Activated CD4-positive, alpha-beta T cell treated with anti-CD3 and anti-CD28 coated beads for 1 hour (primary cell): ENCODE measurements around the gene PROZ.
"Not testable (repeated sequence)": the region's sequence is repeated elsewhere in the genome, so short reads cannot be mapped to it uniquely, and the experiment has no call there.

Source experiments
- DNase-seq: peaks from one replicate; pipeline ENCODE4 v3.0.0-alpha.2; 2020

Gene PROZ, protein sequence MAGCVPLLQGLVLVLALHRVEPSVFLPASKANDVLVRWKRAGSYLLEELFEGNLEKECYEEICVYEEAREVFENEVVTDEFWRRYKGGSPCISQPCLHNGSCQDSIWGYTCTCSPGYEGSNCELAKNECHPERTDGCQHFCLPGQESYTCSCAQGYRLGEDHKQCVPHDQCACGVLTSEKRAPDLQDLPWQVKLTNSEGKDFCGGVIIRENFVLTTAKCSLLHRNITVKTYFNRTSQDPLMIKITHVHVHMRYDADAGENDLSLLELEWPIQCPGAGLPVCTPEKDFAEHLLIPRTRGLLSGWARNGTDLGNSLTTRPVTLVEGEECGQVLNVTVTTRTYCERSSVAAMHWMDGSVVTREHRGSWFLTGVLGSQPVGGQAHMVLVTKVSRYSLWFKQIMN

DNA sequence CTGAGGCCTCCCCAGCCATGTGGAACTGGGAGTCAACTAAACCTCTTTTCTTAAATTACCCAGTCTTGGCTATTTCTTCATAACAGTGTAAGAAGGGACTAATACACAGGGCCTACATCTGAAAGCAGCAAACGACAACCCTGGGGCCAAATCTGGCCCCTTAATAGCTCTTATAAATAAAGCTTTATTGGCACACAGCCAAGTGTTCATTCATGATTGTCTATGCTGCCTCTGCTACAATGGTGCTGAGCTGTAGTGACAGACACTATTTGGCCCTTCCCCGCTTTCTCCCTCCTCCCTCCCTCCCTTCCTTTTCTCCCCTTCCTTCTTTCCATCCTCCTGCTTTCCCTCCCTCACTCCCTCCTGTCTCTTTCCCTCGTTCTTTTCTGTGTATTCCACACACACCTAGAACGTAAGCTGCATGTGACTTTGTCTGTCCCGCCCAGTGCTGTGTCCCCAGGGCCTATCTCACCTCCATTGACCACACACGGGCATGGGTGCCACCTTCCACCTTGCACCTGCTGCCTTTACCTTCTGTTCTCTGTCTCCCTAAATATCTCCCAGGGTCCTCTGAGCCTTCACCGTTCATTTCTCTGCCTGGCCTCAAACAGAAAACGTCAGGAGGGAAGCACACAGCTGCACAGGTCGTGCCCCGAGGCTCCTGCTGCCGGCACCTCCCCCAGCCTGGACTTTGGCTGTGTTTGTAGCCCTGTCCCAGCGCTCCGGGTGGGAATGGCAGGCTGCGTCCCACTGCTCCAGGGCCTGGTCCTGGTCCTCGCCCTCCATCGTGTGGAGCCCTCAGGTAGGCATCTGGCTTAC is at the start of gene PROZ:
Gene PROZ, plus strand, starts transcription at position 720 of the 819 bp plus-strand sequence. Its CDS starts 13 bp downstream, at position 733.
- no peak for DNase-seq

DNA sequence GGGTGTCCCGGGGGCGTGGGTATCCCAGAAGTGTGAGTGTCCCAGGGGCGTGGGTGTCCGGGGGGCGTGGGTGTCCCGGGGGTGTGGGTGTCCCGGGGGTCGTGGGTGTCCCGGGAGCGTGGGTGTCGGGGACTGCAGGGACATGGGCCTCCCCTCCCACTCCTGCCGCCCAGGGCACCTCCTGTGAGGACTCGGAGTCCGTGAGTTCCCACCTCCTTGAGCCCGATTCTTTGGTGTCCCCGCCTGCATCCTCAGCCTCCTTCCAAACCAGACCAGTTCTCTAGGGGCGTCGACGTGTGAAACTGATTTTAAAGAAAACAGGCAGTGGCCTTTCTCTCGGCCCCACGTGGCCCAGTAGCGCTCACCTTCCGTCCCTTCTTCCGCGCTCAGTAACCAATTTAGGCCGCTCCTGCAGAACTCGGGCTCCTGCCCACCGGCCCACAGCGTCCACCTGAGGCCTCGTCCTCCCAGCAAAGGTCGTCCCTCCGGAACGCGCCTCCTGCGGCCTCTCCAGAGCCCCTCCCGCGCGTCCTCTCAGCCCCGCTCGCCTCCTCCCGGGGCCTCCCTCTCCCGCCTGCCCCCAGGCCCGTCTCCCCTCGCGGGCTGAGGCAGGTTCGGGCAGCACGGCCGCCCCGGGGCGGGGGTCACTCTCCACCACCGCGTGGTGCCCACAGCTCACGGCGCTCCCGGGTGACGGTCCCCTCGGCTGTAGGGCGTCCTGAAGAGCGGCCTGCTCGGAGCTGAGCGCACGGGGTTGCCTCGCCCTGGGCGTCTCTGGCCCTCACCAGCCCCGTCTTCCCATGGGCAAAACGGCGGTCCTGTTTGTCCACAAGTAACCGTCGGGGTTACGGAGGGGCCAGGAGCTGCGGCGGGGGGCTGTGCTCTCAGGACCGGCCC is 49.0 kb upstream of the PROZ start:
- DNase-seq, result no peak

DNA sequence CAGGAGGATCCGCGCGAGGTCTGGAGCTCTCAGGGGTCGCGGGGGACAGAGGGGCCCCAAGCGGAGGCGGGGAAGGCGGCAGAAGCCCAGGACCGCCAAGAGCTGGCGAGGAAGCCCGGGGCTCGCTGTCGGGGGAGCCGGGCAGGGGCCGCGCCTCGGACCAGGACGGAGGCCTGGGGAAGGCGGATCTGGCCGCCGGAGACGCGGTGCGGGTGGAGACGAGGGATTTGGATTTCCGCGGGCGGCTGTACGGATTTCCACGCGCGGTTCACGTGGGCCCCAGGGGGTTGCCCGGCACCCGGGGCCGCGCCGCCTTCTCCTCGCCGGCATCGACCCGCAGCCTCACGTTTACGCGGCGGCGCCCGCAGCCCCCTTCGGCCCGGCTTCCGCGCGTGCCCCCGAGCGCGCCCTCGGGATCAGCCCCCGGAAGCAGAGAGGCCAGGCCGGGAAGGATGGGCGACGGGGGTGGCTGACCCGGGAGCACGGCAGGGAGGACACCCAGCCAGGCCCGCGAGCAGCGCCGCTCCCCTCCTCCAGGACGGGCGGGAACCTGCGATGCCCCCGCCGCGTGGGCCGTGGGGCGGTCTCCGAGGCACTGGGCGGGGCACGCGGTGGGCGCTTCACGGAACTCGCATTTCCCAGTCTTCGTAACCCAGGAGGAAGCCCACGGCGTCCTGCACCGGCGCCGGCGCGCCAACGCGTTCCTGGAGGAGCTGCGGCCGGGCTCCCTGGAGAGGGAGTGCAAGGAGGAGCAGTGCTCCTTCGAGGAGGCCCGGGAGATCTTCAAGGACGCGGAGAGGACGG is 48.2 kb upstream of the PROZ start:
- no peak for DNase-seq

DNA sequence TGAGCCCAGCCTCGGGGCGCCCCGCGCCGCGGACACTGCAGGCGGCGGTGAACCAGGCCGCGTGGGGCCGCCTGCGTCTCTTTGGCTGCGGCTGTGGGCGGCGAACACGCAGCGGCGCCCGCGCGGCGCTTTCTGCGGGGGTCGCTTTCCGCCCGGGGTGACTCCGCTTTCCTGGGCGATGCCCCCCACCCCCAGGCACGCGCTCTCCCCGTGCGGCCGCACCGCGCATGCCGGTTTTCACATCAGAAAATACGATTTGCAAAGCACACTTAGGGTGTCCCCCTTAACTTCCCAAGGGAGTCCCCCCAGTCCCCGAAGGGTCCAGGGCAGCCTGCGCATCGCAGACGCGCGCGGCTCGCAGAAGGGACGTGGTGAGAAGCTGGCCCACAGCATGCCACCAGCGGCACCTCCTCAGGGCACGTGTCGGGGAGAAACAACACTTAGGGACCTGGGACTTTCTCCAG is 47.6 kb upstream of the PROZ start:
- no peak for DNase-seq

DNA sequence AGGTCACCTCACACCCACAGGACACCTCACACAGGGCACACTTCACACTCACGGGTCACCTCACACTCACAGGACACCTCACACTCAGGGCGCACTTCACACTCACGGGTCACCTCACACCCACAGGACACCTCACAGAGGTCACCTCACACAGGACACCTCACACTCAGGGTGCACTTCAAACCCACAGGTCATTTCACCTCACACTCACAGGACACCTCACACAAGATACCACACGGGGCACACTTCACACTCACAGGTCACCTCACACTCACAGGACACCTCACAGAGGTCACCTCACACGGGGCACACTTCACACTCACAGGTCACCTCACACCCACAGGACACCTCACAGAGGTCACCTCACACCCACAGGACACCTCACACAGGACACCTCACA is 46.6 kb upstream of the PROZ start:
- not testable (repeated sequence) for DNase-seq

DNA sequence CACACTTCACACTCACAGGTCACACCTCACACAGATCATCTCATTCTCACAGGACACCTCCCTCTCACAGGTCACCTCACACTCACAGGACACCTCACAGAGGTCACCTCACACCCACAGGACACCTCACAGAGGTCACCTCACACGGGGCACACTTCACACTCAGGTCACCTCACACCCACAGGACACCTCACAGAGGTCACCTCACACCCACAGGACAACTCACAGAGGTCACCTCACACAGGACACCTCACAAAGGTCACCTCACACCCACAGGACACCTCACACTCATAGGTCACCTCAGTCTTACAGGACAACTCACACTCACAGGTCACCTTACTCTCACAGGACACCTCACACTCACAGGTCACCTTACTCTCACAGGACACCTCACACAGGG is 46.0 kb upstream of the PROZ start:
- not testable (repeated sequence) for DNase-seq

DNA sequence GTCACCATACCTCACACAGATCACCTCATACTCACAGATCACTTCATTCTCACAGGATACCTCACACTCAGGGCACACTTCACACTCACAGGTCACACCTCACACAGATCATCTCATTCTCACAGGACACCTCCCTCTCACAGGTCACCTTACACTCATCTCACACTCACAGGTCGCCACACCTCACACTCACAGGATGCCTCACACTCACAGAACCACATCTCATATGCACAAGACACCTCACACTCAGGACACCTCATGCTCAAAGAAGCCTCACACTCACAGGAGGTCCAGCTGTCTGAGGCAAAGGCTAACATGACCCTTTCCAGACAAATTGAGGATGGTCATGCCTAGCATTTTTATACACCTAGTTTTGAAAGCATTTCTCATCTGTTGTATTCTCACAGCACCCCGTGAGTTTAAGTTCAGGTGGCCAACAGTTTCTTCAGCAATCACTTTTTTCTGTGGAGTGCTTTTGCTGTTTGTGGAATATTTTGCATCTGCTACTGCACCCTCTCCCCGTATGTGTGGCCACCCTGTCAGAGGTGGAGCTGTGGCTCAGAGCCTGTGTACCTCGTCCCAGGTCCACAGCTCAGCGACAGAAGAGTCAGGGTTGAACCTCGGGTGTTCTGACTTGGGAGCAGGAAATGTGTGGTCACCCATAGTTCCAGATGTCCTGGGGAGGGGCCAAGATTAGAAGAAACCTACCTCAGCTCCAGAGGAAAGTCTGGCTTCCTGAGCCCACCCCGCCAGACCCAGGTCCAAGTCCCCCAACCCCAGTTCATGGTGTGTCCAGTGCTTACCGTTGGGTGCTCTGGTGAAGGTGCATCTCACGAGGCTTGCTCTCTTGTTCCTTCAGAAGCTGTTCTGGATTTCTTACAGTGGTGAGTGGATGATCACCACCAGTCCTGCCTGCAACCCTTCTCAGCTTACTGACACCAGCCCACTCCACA is 45.3 kb upstream of the PROZ start:
- no peak for DNase-seq

DNA sequence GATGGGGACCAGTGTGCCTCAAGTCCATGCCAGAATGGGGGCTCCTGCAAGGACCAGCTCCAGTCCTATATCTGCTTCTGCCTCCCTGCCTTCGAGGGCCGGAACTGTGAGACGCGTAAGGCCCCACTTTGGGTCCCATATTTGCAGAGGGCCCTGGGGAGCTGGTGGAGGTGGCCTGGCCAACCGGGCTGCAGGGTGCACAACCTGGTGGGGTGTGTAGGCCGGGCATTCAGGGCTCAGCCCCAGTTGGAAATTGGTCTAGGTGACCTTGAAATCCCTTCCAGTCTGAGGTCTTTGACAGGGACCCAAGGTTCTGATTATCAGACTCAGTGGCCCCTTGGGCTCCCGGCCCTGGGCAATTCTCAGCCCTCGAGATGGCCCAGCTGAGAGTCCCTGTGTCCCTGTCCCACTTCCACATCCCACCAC is 44.6 kb upstream of the PROZ start:
- DNase-seq, result no peak

DNA sequence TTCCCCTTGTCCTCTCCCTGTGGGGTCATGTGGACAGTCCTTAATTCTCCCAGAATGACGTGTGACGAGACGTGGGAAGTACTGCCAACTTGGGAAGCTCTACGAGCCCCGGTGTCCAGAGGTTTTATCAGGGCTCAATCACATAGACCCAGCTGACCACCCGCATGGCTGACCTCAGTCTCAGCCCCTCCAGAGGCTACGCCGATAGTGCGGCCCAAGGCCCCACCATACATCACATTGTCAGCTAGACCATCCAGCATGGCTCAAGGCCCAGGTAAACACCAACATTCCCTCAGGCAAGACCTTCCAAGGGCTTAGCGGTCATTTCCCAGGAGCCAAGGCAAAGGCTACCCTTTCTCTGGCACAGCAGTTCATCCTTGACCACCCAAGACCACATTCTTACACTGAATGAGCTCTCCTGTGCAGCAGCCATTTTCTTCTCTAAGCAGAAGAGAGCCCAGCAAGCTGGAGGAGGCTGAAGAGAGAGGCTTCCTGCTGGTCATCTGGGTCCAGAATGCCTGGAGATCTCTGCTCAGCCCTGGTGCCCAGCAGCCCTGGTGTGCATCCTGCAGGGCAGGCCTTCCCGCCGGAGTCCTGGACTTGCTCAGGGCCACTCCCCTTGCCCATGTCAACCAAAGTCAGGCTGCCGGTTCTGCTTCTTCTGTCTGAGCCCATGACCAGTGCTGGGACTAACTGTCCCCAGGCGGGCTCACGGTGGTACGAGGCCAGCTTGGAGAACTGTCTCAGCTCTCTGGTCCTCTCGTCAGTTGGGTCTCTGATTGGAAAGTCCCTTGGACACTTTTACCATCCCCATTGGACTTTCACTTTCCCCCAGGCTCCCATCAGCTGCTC is 43.7 kb upstream of the PROZ start:
- DNase-seq, result no peak

DNA sequence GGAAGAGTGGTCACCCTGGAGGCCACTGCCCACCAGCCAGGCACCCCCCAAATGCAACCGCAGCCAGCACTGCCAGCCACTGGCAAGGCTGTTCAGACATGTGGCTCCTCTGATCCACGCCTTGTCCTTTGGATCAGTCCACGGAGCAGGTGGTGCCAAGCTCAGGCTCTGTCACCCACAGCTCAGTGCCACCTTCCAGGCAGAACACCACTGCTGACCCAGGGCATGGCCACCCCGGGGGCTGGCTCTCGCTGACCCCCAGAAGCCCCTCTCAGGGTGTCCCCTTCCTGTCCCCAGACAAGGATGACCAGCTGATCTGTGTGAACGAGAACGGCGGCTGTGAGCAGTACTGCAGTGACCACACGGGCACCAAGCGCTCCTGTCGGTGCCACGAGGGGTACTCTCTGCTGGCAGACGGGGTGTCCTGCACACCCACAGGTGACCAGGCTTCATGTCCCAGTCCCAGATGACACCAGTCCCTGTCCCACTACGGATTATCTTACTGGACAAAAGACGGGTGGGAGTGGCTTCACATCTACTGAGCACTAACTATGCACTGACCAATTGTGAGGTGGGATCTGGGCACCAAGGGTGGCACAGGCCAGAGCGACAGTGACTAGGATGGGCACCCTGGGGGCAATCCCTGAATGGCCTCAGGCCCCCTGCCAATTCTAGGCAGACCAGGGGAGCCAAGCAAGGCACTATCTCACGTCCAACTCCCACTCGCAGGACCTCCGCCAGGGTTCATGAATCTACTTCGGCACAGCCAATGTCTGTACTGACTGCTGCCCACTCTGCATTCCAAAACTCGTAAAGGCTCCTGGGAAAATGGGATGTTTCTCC is 42.9 kb upstream of the PROZ start:
- no peak for DNase-seq

DNA sequence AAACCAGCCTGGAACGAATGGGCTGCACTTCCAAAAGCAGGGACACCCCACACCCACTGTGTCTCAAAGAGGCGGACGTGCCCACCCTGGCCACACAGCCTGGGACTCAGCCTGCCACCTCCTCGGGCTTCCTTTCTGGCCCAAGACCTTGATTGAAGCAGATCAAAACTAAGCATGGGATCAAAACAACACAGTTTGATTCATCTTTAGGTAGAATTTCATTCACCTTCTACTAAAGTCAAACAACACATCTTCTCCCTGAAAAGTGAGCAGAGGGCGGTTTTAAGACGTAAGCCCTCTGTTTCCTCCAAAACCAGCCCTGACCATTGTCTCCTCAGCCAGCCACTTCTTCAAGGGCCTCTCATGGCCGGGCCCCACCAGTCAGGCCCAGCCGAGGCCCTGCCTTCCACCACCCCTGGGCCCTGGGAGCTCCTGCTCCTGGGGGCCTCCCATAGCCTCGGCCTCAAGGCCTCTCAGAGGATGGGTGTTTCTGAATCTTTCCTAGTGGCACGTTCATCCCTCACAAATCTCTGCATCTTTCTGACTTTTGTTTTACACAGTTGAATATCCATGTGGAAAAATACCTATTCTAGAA is 42.1 kb upstream of the PROZ start:
- DNase-seq, result no peak

DNA sequence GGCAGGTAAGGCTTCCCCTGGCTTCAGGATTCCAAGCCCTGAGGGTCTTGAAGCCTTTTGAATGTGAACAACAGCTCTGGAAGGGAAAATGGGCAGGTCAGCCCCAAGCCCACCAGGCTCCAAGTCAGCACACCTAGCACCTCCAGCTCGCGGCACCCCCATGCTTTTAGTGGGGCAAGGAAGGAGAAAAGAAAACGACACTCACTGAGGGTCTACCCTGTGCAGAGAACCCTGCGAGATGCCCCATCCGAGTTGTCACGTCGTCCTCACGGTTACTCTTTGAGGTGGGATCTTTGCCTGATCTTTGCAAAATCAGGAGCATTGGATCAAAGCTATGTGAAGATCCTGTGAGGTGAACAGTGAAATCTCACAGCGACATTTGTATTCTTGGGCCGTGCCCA is 41.6 kb upstream of the PROZ start:
- DNase-seq, result no peak

DNA sequence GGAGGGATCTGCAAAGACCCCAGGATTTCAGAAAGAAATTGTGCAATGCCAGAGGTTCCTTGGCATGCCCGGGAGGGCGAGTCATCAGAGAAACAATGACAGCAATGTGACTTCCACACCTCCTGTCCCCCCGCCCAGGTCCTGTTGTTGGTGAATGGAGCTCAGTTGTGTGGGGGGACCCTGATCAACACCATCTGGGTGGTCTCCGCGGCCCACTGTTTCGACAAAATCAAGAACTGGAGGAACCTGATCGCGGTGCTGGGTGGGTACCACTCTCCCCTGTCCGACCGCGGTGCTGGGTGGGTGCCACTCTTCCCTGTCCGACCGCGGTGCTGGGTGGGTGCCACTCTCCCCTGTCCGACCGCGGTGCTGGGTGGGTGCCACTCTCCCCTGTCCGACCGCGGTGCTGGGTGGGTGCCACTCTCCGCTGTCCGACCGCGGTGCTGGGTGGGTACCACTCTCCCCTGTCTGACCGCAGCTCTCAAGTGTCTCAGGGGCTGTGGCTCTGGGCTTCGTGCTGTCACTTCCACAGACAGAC is 41.0 kb upstream of the PROZ start:
- no peak for DNase-seq

DNA sequence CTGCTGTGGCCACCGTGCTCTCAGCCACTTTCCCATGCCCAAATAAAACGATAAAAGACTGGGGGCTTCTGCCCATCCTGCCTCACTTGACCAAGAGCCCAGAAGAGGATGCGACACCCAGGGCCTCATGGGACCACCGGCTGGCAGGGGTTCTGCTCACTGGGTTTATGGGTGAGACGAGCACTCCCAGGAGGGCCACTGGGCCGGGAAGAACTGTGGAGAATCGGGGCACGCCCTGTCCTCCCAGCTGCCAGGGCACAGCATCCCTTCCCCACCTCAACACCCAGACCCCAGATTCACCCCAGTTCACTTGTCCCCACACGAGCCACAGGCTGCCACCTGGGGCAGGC is 40.6 kb upstream of the PROZ start:
- no peak for DNase-seq

DNA sequence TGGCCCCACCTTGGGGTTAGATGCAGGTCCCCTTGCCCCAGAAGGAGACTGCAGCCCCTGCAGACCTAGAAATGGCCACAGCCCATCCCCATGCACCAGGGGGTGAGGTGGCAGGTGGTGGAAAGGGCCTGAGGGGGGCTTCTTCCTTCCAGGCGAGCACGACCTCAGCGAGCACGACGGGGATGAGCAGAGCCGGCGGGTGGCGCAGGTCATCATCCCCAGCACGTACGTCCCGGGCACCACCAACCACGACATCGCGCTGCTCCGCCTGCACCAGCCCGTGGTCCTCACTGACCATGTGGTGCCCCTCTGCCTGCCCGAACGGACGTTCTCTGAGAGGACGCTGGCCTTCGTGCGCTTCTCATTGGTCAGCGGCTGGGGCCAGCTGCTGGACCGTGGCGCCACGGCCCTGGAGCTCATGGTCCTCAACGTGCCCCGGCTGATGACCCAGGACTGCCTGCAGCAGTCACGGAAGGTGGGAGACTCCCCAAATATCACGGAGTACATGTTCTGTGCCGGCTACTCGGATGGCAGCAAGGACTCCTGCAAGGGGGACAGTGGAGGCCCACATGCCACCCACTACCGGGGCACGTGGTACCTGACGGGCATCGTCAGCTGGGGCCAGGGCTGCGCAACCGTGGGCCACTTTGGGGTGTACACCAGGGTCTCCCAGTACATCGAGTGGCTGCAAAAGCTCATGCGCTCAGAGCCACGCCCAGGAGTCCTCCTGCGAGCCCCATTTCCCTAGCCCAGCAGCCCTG is 40.0 kb upstream of the PROZ start:
- DNase-seq, result no peak

DNA sequence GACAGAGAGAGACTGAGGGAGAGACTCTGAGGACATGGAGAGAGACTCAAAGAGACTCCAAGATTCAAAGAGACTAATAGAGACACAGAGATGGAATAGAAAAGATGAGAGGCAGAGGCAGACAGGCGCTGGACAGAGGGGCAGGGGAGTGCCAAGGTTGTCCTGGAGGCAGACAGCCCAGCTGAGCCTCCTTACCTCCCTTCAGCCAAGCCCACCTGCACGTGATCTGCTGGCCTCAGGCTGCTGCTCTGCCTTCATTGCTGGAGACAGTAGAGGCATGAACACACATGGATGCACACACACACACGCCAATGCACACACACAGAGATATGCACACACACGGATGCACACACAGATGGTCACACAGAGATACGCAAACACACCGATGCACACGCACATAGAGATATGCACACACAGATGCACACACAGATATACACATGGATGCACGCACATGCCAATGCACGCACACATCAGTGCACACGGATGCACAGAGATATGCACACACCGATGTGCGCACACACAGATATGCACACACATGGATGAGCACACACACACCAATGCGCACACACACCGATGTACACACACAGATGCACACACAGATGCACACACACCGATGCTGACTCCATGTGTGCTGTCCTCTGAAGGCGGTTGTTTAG is 39.2 kb upstream of the PROZ start:
- no peak for DNase-seq

DNA sequence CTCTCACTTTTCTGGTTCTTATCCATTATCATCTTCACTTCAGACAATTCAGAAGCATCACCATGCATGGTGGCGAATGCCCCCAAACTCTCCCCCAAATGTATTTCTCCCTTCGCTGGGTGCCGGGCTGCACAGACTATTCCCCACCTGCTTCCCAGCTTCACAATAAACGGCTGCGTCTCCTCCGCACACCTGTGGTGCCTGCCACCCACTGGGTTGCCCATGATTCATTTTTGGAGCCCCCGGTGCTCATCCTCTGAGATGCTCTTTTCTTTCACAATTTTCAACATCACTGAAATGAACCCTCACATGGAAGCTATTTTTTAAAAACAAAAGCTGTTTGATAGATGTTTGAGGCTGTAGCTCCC is 38.6 kb upstream of the PROZ start:
- no peak for DNase-seq
